ENCODE data around the gene GTF2B. TPM values are rescaled to one million over a fixed set of nuclear protein-coding genes. Genes with fewer than 3 reads are reported as not detected.

GTF2B gene
- total and polyA plus RNA-seq, 9 of the 15 experiments (the other 6 are each of a cell fraction or from before 2014, with no cell fraction given) = 34.5 to 113 (median 66.0) TPM

GRCh38 chr1:88878731-88879130 lies 12.6 kb downstream of the GTF2B start:
- no TSS peak for BruUV-seq (replicated peaks)
- ChIA-PET POLR2A (interaction anchor here (0.6 to 2.1 kb wide), 3 partner anchors 12 to 31 kb away, joined by 3 to 10 read pairs (median 5); no protein-coding TSS in a partner anchor), CTCF (ENCODE audit: low intra/inter-chr PET ratio) (no interaction called here)
- H3K36me3 ChIP-seq (ENCODE audit: control insufficient read depth, insufficient read depth, low read length) = peaks cover 44% of the 10 kb centered on the region; the same call in 2 of the 3 replicates
- no peak overlapping the region for H3K27ac ChIP-seq (ENCODE audit: extremely low read depth, low read depth, low read length)
- no peaks in the 10 kb centered on the region for H3K9me3 ChIP-seq (replicated peaks; ENCODE audit: control insufficient read depth, insufficient read depth, low read depth, low read length)
- no peaks in the 10 kb centered on the region for H3K9me1 ChIP-seq (ENCODE audit: control insufficient read depth, insufficient read depth, low read length)
- no peak for ATAC-seq
- no peak overlapping the region for H2AFZ ChIP-seq (ENCODE audit: low read depth, low read length)
- peaks cover 3% of the 10 kb centered on the region; the same call in 1 of the 2 replicates for H4K20me1 ChIP-seq (replicated peaks; ENCODE audit: control insufficient read depth, insufficient read depth, low read length)
- intact Hi-C loops (cut with micrococcal nuclease) = loop anchor here (5.0 to 10.0 kb wide), 2 partner anchors 141 to 694 kb away; no protein-coding TSS in a partner anchor
- in situ Hi-C loops (cut with MboI) = no loop called here
- H3K4me2 ChIP-seq (ENCODE audit: insufficient read depth, low read length) = no peak overlapping the region
- H3K4me3 ChIP-seq = no peak overlapping the region
- WGBS (ENCODE audit: insufficient coverage, low coverage, missing lambda C conversion rate) = 58% methylated on average over 4 of the region's 4 CpGs
- DNase-seq (ENCODE audit: extremely low read depth in 1 of 4, low spot score in 3 of 4) = no peak
- H3K4me1 ChIP-seq (replicated peaks in 1 of 2; ENCODE audit: control insufficient read depth in 2 of 2, insufficient read depth in 2 of 2, low read length in 2 of 2) = no peaks in the 10 kb centered on the region; a peak in 1 of 5 replicates
- H3K79me2 ChIP-seq (ENCODE audit: control insufficient read depth, insufficient read depth, low read length) = peaks cover 34% of the 10 kb centered on the region
- H3K9ac ChIP-seq (ENCODE audit: insufficient read depth in 1 of 2, low read depth in 2 of 2, low read length in 2 of 2) = no peak overlapping the region
- no peak for FAIRE-seq
- H3K27me3 ChIP-seq (ENCODE audit: control insufficient read depth in 2 of 2, insufficient read depth in 2 of 2, low read length in 2 of 2) = no peaks in the 10 kb centered on the region
- TF ChIP-seq HIVEP1 (CRISPR knock-in tag; IDR thresholded peaks at IDR 0.05) = no peak
- TF ChIP-seq ZNF518B (CRISPR knock-in tag; IDR thresholded peaks at IDR 0.05) = no peak
- TF ChIP-seq POU5F1 (IDR thresholded peaks at IDR 0.05; ENCODE audit: borderline replicate concordance, low read depth, low read length, partially characterized antibody) = no peak
- TF ChIP-seq DMBX1 (CRISPR knock-in tag; IDR thresholded peaks at IDR 0.05; ENCODE audit: borderline replicate concordance) = no peak
- no peak for TF ChIP-seq HBP1 (CRISPR knock-in tag; IDR thresholded peaks at IDR 0.05)
- TF ChIP-seq RERE (CRISPR knock-in tag; IDR thresholded peaks at IDR 0.05; ENCODE audit: borderline replicate concordance) = no peak
- no peak for TF ChIP-seq PHTF2 (CRISPR knock-in tag; IDR thresholded peaks at IDR 0.05)
- no peak for TF ChIP-seq ZNF77 (CRISPR knock-in tag; IDR thresholded peaks at IDR 0.05)
- no peak for TF ChIP-seq ZBTB5 (IDR thresholded peaks at IDR 0.05)
- TF ChIP-seq PRMT5 (CRISPR knock-in tag; IDR thresholded peaks at IDR 0.05) = no peak

Data from K562 (cell line).